Smooth muscle cell (in vitro differentiated cells): ENCODE data around the gene ASCC2. TPM values are rescaled to one million over a fixed set of nuclear protein-coding genes. Genes with fewer than 3 reads are reported as not detected.

Experiments used
- DNase-seq: peaks from one replicate; lab custom pipeline; 2025; ENCODE audit not compliant: unreplicated experiment; lab: John Stamatoyannopoulos, UW
- H2AFZ ChIP-seq: fragments of 200-600 bp; sonication (generic); 2 replicates; pipeline ENCODE4 v1.6.0; 2016; ENCODE audit warnings: antibody characterized with exemption, low read depth, mild to moderate bottlenecking
- H3F3A ChIP-seq: fragments of 200-600 bp; sonication (generic); 2 replicates; pipeline ENCODE4 v1.6.0; 2017; ENCODE audit warnings: antibody characterized with exemption, low read depth
- H3K27ac ChIP-seq: fragments of 200-600 bp; sonication (generic); 2 replicates; pipeline ENCODE4 v1.5.1; 2016; ENCODE audit warnings: low read depth, mild to moderate bottlenecking
- H3K27me3 ChIP-seq: fragments of 200-600 bp; sonication (generic); 2 replicates; pipeline ENCODE4 v1.6.1; 2016; ENCODE audit warnings: low read depth, mild to moderate bottlenecking
- H3K36me3 ChIP-seq: fragments of 200-600 bp; sonication (generic); 2 replicates; pipeline ENCODE4 v1.5.1; 2016; ENCODE audit warnings: low read depth
- H3K4me1 ChIP-seq: fragments of 200-600 bp; sonication (generic); 2 replicates; pipeline ENCODE4 v1.5.1; 2016; ENCODE audit warnings: low read depth
- H3K4me2 ChIP-seq: fragments of 200-600 bp; sonication (generic); 2 replicates; pipeline ENCODE4 v1.6.0; 2016; ENCODE audit warnings: mild to moderate bottlenecking
- H3K4me3 ChIP-seq: fragments of 200-600 bp; sonication (generic); 2 replicates; pipeline ENCODE4 v1.5.1; 2016; ENCODE audit warnings: mild to moderate bottlenecking
- H3K79me2 ChIP-seq: fragments of 200-600 bp; sonication (generic); 2 replicates; pipeline ENCODE4 v1.6.0; 2016; ENCODE audit warnings: low read depth, mild to moderate bottlenecking
- H3K9ac ChIP-seq: fragments of 200-600 bp; sonication (generic); 2 replicates; pipeline ENCODE4 v1.6.0; 2016; ENCODE audit warnings: low read depth
- H3K9me3 ChIP-seq: fragments of 200-600 bp; sonication (generic); replicated peaks from 2 replicates; pipeline ENCODE4 v1.5.1; 2016; ENCODE audit warnings: low read depth
- H4K20me1 ChIP-seq: fragments of 200-600 bp; sonication (generic); 2 replicates; pipeline ENCODE4 v1.6.0; 2016; ENCODE audit warnings: low read depth
- CTCF ChIP-seq: fragments of 200-600 bp; sonication (generic); IDR thresholded peaks from 2 replicates; pipeline ENCODE4 v1.5.1; 2017; ENCODE audit warnings: borderline replicate concordance, mild to moderate bottlenecking, antibody characterized with exemption; ENCODE audit not compliant: insufficient read depth, poor library complexity, severe bottlenecking
- WGBS: methylation state at CpG from one replicate; pipeline ENCODE4 v1.1.7; 2016; ENCODE audit warnings: low lambda C conversion rate; 5-methylcytosine and 5-hydroxymethylcytosine counted together
- polyA plus RNA-seq: library from polyadenylated mRNA; unstranded; fragments of >200 nt; fragmentation: Nextera tagmentation; extraction: Ambion mirVana; gene quantifications from 2 replicates; pipeline ENCODE4 v1.2.1, GENCODE V29; 2016
- total RNA-seq: library from RNA; depleted of rRNA; stranded (reverse); fragments of >200 nt; gene quantifications from 2 replicates; pipeline ENCODE4 v1.2.3, GENCODE V29; 2014

The ASCC2 gene
- total and polyA plus RNA-seq, 2 experiments from 2014 or later, result 32.1 to 58.9 TPM

GRCh38 chr22:29751669-29752068 is 86.4 kb downstream of the ASCC2 start:
- H3K9ac ChIP-seq, result no peak overlapping the region
- no peaks in the 10 kb centered on the region for H3K4me1 ChIP-seq
- no peak overlapping the region for H3K27ac ChIP-seq
- DNase-seq, result no peak
- H3F3A ChIP-seq, result no peaks in the 10 kb centered on the region
- TF ChIP-seq CTCF, result no peak
- no peak overlapping the region for H3K4me2 ChIP-seq
- H3K27me3 ChIP-seq, result no peaks in the 10 kb centered on the region
- H3K79me2 ChIP-seq, result no peaks in the 10 kb centered on the region
- WGBS, result 100% methylated on average over 2 of the region's 2 CpGs
- no peak overlapping the region for H2AFZ ChIP-seq
- peaks cover 10% of the 10 kb centered on the region for H4K20me1 ChIP-seq
- H3K4me3 ChIP-seq, result no peak overlapping the region
- H3K9me3 ChIP-seq, result no peaks in the 10 kb centered on the region
- no peaks in the 10 kb centered on the region for H3K36me3 ChIP-seq

- H2AFZ ChIP-seq, result no peak overlapping the region
- no peak overlapping the region for H3K27ac ChIP-seq
- H3K4me1 ChIP-seq, result no peaks in the 10 kb centered on the region
- H4K20me1 ChIP-seq, result peaks cover 4% of the 10 kb centered on the region
- WGBS, result 90% methylated on average over 11 of the region's 11 CpGs
- no peak for TF ChIP-seq CTCF
- no peaks in the 10 kb centered on the region for H3K9me3 ChIP-seq
- no peaks in the 10 kb centered on the region for H3K27me3 ChIP-seq
- no peaks in the 10 kb centered on the region for H3K79me2 ChIP-seq
- H3F3A ChIP-seq, result no peaks in the 10 kb centered on the region
- H3K36me3 ChIP-seq, result no peaks in the 10 kb centered on the region
- H3K4me3 ChIP-seq, result no peak overlapping the region
- no peak overlapping the region for H3K4me2 ChIP-seq
- DNase-seq, result no peak
- no peak overlapping the region for H3K9ac ChIP-seq
These were observed 87.2 kb downstream of the ASCC2 start for GRCh38 chr22:29750559-29751538.

- no peak for TF ChIP-seq CTCF
- H3K4me3 ChIP-seq, result no peak overlapping the region
- no peaks in the 10 kb centered on the region for H3K27me3 ChIP-seq
- H3K36me3 ChIP-seq, result no peaks in the 10 kb centered on the region
- H3K27ac ChIP-seq, result no peak overlapping the region
- H3K9ac ChIP-seq, result no peak overlapping the region
- DNase-seq, result no peak
- peaks cover 4% of the 10 kb centered on the region for H4K20me1 ChIP-seq
- H3K4me1 ChIP-seq, result no peaks in the 10 kb centered on the region
- no peak overlapping the region for H2AFZ ChIP-seq
- no peaks in the 10 kb centered on the region for H3K9me3 ChIP-seq
- H3K79me2 ChIP-seq, result no peaks in the 10 kb centered on the region
- H3F3A ChIP-seq, result no peaks in the 10 kb centered on the region
- WGBS, result 90% methylated on average over 3 of the region's 3 CpGs
- H3K4me2 ChIP-seq, result no peak overlapping the region
These were observed 88.0 kb downstream of the ASCC2 start for GRCh38 chr22:29750029-29750428.
